KMS-11 (cell line): Measurements from ENCODE around the gene DNAH6.

ENCODE experiments used
- H2AFZ ChIP-seq: fragments of 200-600 bp; sonication (generic); 2 replicates; pipeline ENCODE4 v1.6.1; 2016; ENCODE audit warnings: antibody characterized with exemption, mixed run types, low read depth
- H3K27ac ChIP-seq: fragments of 200-600 bp; sonication (generic); 2 replicates; pipeline ENCODE4 v1.6.1; 2016; ENCODE audit warnings: mild to moderate bottlenecking, mixed run types
- H3K27me3 ChIP-seq: fragments of 200-600 bp; sonication (generic); 2 replicates; pipeline ENCODE4 v1.6.1; 2017; ENCODE audit warnings: mild to moderate bottlenecking, low read depth, mixed run types, moderate library complexity; ENCODE audit not compliant: insufficient read depth
- H3K36me3 ChIP-seq: fragments of 200-600 bp; sonication (generic); 2 replicates; pipeline ENCODE4 v1.6.1; 2017; ENCODE audit warnings: mild to moderate bottlenecking, mixed run types; ENCODE audit not compliant: insufficient read depth
- H3K4me1 ChIP-seq: fragments of 200-600 bp; sonication (generic); 2 replicates; pipeline ENCODE4 v1.6.1; 2016; ENCODE audit warnings: mild to moderate bottlenecking, low read depth, mixed run types; ENCODE audit not compliant: poor library complexity, severe bottlenecking
- H3K4me2 ChIP-seq: fragments of 200-600 bp; sonication (generic); 2 replicates; pipeline ENCODE4 v1.7.0; 2016; ENCODE audit warnings: mild to moderate bottlenecking, mixed run types
- H3K4me3 ChIP-seq: fragments of 200-600 bp; sonication (generic); IDR thresholded peaks from 2 replicates; pipeline ENCODE4 v1.6.1; 2017; ENCODE audit warnings: low read depth, low read length, mixed read lengths; ENCODE audit not compliant: insufficient read depth
- H3K79me2 ChIP-seq: fragments of 200-600 bp; sonication (generic); 2 replicates; pipeline ENCODE4 v1.6.1; 2016; ENCODE audit warnings: low read depth, mixed run types; ENCODE audit not compliant: insufficient read depth
- H3K9ac ChIP-seq: fragments of 200-600 bp; sonication (generic); 2 replicates; pipeline ENCODE4 v1.6.1; 2016; ENCODE audit warnings: mild to moderate bottlenecking, mixed run types
- H4K20me1 ChIP-seq: fragments of 200-600 bp; sonication (generic); 2 replicates; pipeline ENCODE4 v1.6.1; 2016; ENCODE audit warnings: mild to moderate bottlenecking, mixed run types; ENCODE audit not compliant: insufficient read depth
- CTCF ChIP-seq: fragments of 200-600 bp; sonication (generic); conservative IDR thresholded peaks from 2 replicates; pipeline ENCODE4 v1.6.1; 2017; ENCODE audit warnings: low read depth, mild to moderate bottlenecking, antibody characterized with exemption, low read length, moderate library complexity, mixed read lengths

DNAH6 gene

GRCh38 chr2:84717302-84717701 is 201.0 kb downstream of the DNAH6 start:
- Histone ChIP-seq H3K27me3 (no peaks in the 10 kb centered on the region), H3K36me3 (no peaks in the 10 kb centered on the region), H3K9ac (no peak overlapping the region), H2AFZ (no peak overlapping the region), H4K20me1 (no peaks in the 10 kb centered on the region), H3K4me3 (no peak overlapping the region), H3K4me2 (no peak overlapping the region), H3K79me2 (no peaks in the 10 kb centered on the region), H3K27ac (no peak overlapping the region), H3K4me1 (no peaks in the 10 kb centered on the region)
- TF ChIP-seq CTCF: no peak

GRCh38 chr2:84719434-84719833 is 203.1 kb downstream of the DNAH6 start:
- Histone ChIP-seq H4K20me1 (no peaks in the 10 kb centered on the region), H3K4me1 (no peaks in the 10 kb centered on the region), H3K27me3 (no peaks in the 10 kb centered on the region), H3K4me2 (no peak overlapping the region), H3K36me3 (no peaks in the 10 kb centered on the region), H3K27ac (no peak overlapping the region), H3K79me2 (no peaks in the 10 kb centered on the region), H3K9ac (no peak overlapping the region), H3K4me3 (no peak overlapping the region), H2AFZ (no peak overlapping the region)
- TF ChIP-seq CTCF: no peak

- Histone ChIP-seq H3K9ac (no peak overlapping the region), H2AFZ (no peak overlapping the region), H3K4me1 (no peaks in the 10 kb centered on the region), H3K27ac (no peak overlapping the region), H3K27me3 (no peaks in the 10 kb centered on the region), H3K36me3 (no peaks in the 10 kb centered on the region), H3K79me2 (no peaks in the 10 kb centered on the region), H3K4me3 (no peak overlapping the region), H4K20me1 (no peaks in the 10 kb centered on the region), H3K4me2 (no peak overlapping the region)
- TF ChIP-seq CTCF: no peak
Measured at GRCh38 chr2:84723831-84724230, 207.5 kb downstream of the DNAH6 start.

GRCh38 chr2:84725717-84726116 is 209.4 kb downstream of the DNAH6 start:
- Histone ChIP-seq H3K27ac (no peak overlapping the region), H3K36me3 (no peaks in the 10 kb centered on the region), H3K27me3 (no peaks in the 10 kb centered on the region), H3K4me3 (no peak overlapping the region), H2AFZ (no peak overlapping the region), H3K4me1 (no peaks in the 10 kb centered on the region), H4K20me1 (no peaks in the 10 kb centered on the region), H3K79me2 (no peaks in the 10 kb centered on the region), H3K4me2 (no peak overlapping the region), H3K9ac (no peak overlapping the region)
- no peak for TF ChIP-seq CTCF

- Histone ChIP-seq H3K4me1 (no peaks in the 10 kb centered on the region), H3K9ac (no peak overlapping the region), H3K79me2 (no peaks in the 10 kb centered on the region), H3K4me2 (no peak overlapping the region), H3K36me3 (no peaks in the 10 kb centered on the region), H3K27ac (no peak overlapping the region), H4K20me1 (no peaks in the 10 kb centered on the region), H3K27me3 (no peaks in the 10 kb centered on the region), H3K4me3 (no peak overlapping the region), H2AFZ (no peak overlapping the region)
- TF ChIP-seq CTCF: no peak
Measured at GRCh38 chr2:84727315-84727714, 211.0 kb downstream of the DNAH6 start.
